Keratinocyte (primary cell): Measurements from ENCODE around the gene SREK1IP1. TPM values are rescaled to one million over a fixed set of nuclear protein-coding genes. Genes with fewer than 3 reads are reported as not detected.
A peak's percentile ranks its signal among the peaks of the same experiment; 100 is the strongest.

Experiments used
- DNase-seq: peaks from one replicate; pipeline ENCODE4 v3.0.0-alpha.2; 2011; ENCODE audit warnings: low read depth, missing footprints, low spot score
- FAIRE-seq: peaks from 2 replicates; lab custom pipeline; 2011; peaks lifted over from hg19 to GRCh38; lab: Jason Lieb, UNC
- H2AFZ ChIP-seq: 2 replicates; pipeline ENCODE4 v1.6.0; 2012; ENCODE audit warnings: low read length, control low read depth, inconsistent platforms; ENCODE audit not compliant: control insufficient read depth
- H3K27ac ChIP-seq: 2 replicates; pipeline ENCODE4 v1.5.1; 2011; ENCODE audit warnings: low read length; ENCODE audit not compliant: control insufficient read depth, insufficient read depth
- H3K27me3 ChIP-seq: 3 replicates; pipeline ENCODE4 v1.6.0; 2011; ENCODE audit warnings: low read length; ENCODE audit not compliant: control insufficient read depth, insufficient read depth; ENCODE audit errors: extremely low read depth
- H3K36me3 ChIP-seq, 2 experiments: 2 replicates in 1 of 2; 3 replicates in 1 of 2; pipeline ENCODE4 v1.5.1; 2011; ENCODE audit warnings: low read length in 2 of 2, mild to moderate bottlenecking in 1 of 2; ENCODE audit not compliant: control insufficient read depth in 2 of 2, insufficient read depth in 2 of 2; ENCODE audit errors: extremely low read depth in 1 of 2
- H3K4me1 ChIP-seq: 3 replicates; pipeline ENCODE4 v1.5.1; 2011; ENCODE audit warnings: low read length; ENCODE audit not compliant: control insufficient read depth, insufficient read depth; ENCODE audit errors: extremely low read depth
- H3K4me2 ChIP-seq: 3 replicates; pipeline ENCODE4 v1.6.0; 2011; ENCODE audit warnings: low read depth, low read length; ENCODE audit not compliant: control insufficient read depth, insufficient read depth; ENCODE audit errors: extremely low read depth
- H3K4me3 ChIP-seq, 3 experiments: fragments of 200-600 bp in 1 of 3; sonication (generic) in 1 of 3; 2 replicates in 2 of 3; 3 replicates in 1 of 3; pipeline ENCODE4 v1.5.1; 2011 to 2016; ENCODE audit warnings: low read length in 3 of 3, mild to moderate bottlenecking in 3 of 3, control low read depth in 2 of 3, inconsistent platforms in 1 of 3, low read depth in 1 of 3, mixed read lengths in 1 of 3, mixed run types in 1 of 3, moderate library complexity in 1 of 3; ENCODE audit not compliant: control insufficient read depth in 2 of 3, insufficient read depth in 2 of 3; ENCODE audit errors: extremely low read depth in 1 of 3
- H3K79me2 ChIP-seq: 2 replicates; pipeline ENCODE4 v1.6.0; 2012; ENCODE audit warnings: low read length; ENCODE audit not compliant: control insufficient read depth, insufficient read depth
- H3K9ac ChIP-seq: 3 replicates; pipeline ENCODE4 v1.6.0; 2011; ENCODE audit warnings: low read length; ENCODE audit not compliant: control insufficient read depth, insufficient read depth; ENCODE audit errors: extremely low read depth
- H3K9me1 ChIP-seq: 3 replicates; pipeline ENCODE4 v1.6.0; 2011; ENCODE audit warnings: low read length; ENCODE audit not compliant: control insufficient read depth, insufficient read depth; ENCODE audit errors: extremely low read depth
- H3K9me3 ChIP-seq: 2 replicates; pipeline ENCODE4 v1.5.1; 2012; ENCODE audit warnings: low read depth, low read length; ENCODE audit not compliant: control insufficient read depth
- H4K20me1 ChIP-seq: 3 replicates; pipeline ENCODE4 v1.6.0; 2011; ENCODE audit warnings: low read length; ENCODE audit not compliant: control insufficient read depth, insufficient read depth; ENCODE audit errors: extremely low read depth
- EZH2 ChIP-seq: IDR thresholded peaks from one replicate; pipeline ENCODE4 v1.6.1; 2012; ENCODE audit warnings: inconsistent platforms, mild to moderate bottlenecking, low read length, moderate library complexity
- dilution Hi-C: fragments of 300-500 bp; cut with MboI; formaldehyde crosslinking; loops from one replicate; pipeline ENCODE4 v1.7.0; 2020; ENCODE audit warnings: low sequenced_read_pairs; ENCODE audit not compliant: extremely low pct_ligation_motif_present
- polyA plus RNA-seq, 5 experiments: library from polyadenylated mRNA; depleted of rRNA in 3 of 5; stranded (reverse) in 3 of 5; stranded (forward) in 1 of 5; unstranded in 1 of 5; fragments of >200 nt; gene quantifications; 1 replicate in 1 of 5; 2 replicates in 3 of 5; 3 replicates in 1 of 5; pipeline versions ENCODE4 v1.2.1 to v1.2.3, GENCODE V29; 2011 to 2012; ENCODE audit warnings: missing spikeins in 2 of 5, low read depth in 1 of 5, low replicate concordance in 1 of 5
- TF ChIP-seq, protein P1 (sequence below), 3 experiments: IDR thresholded peaks in 1 of 3; conservative IDR thresholded peaks in 1 of 3; optimal IDR thresholded peaks in 1 of 3; 2 replicates in 2 of 3; 3 replicates in 1 of 3; pipeline versions ENCODE3 to v1.5.1; 2011; ENCODE audit warnings: low read length in 3 of 3, mild to moderate bottlenecking in 3 of 3, moderate library complexity in 2 of 3, control low read depth in 1 of 3, inconsistent platforms in 1 of 3; ENCODE audit not compliant: insufficient read depth in 2 of 3; ENCODE audit errors: extremely low read depth in 1 of 3

SREK1IP1 gene
- polyA plus RNA-seq, 1 donor (not counting 4 experiments of a cell fraction or from before 2014, with no cell fraction given), result 10.8 TPM

DNA sequence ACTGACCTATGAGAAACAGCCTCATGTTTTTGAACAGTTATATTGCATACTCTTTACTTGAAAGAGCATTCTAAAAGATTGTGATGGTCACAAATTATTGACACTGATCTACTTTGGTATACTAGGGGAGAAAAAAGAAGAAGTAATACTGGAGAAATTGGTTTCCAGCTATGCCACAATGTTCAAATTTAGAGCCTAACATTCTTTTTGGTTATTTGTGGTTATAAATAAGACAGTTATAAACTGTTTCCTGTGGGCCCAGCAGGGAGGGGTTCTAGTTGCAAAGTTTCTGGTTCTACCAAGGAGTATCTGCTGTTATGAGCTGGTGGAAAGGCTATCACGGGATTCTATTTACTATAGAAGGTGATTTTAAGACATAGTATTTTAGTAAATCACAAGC lies 5.0 kb upstream of the SREK1IP1 start:
- Histone ChIP-seq H3K9ac (no peak overlapping the region), H3K4me3 (no peak overlapping the region), H2AFZ (no peak overlapping the region), H3K36me3 (no peaks in the 10 kb centered on the region), H3K9me1 (no peaks in the 10 kb centered on the region), H3K27ac (no peak overlapping the region), H4K20me1 (no peaks in the 10 kb centered on the region), H3K79me2 (peaks cover 40% of the 10 kb centered on the region), H3K9me3 (no peaks in the 10 kb centered on the region), H3K4me2 (no peak overlapping the region), H3K27me3 (no peaks in the 10 kb centered on the region), H3K4me1 (peaks cover 20% of the 10 kb centered on the region)
- dilution Hi-C loops, result no loop called here
- FAIRE-seq (no peak), DNase-seq (no peak)
- TF ChIP-seq, protein P1, sequence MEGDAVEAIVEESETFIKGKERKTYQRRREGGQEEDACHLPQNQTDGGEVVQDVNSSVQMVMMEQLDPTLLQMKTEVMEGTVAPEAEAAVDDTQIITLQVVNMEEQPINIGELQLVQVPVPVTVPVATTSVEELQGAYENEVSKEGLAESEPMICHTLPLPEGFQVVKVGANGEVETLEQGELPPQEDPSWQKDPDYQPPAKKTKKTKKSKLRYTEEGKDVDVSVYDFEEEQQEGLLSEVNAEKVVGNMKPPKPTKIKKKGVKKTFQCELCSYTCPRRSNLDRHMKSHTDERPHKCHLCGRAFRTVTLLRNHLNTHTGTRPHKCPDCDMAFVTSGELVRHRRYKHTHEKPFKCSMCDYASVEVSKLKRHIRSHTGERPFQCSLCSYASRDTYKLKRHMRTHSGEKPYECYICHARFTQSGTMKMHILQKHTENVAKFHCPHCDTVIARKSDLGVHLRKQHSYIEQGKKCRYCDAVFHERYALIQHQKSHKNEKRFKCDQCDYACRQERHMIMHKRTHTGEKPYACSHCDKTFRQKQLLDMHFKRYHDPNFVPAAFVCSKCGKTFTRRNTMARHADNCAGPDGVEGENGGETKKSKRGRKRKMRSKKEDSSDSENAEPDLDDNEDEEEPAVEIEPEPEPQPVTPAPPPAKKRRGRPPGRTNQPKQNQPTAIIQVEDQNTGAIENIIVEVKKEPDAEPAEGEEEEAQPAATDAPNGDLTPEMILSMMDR (optimal IDR thresholded peaks at IDR 0.05 in 1 of 3, IDR thresholded peaks at IDR 0.05 in 1 of 3, conservative IDR thresholded peaks at IDR 0.05 in 1 of 3; ENCODE audit: extremely low read depth in 1 of 3, insufficient read depth in 2 of 3, low read length in 3 of 3), result no peak
- no peak for TF ChIP-seq EZH2

DNA sequence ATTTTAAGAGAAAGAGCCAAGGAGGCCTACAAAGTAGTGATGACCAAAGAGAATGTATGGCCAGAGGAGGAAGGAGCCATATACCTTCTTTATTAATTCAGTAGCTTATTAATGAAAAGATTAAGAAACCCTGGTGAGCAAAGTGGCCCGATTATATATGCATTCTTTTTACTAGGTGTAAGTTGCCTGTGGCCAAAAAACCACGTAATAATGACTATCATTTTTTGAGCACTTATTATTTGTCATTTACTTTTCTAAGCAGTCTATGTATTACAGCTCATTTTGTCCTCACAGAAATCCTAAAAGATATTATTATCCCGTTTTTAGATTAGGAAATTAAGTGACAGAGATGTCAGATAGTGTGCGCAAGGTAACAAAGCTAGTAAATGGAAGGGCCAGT lies 3.2 kb upstream of the SREK1IP1 start:
- H3K4me3 ChIP-seq, result no peak overlapping the region
- no peak for TF ChIP-seq EZH2
- TF ChIP-seq, protein P1 (optimal IDR thresholded peaks at IDR 0.05 in 1 of 3, IDR thresholded peaks at IDR 0.05 in 1 of 3, conservative IDR thresholded peaks at IDR 0.05 in 1 of 3; ENCODE audit: extremely low read depth in 1 of 3, insufficient read depth in 2 of 3, low read length in 3 of 3), result no peak
- DNase-seq, result no peak
- no peak overlapping the region for H3K9ac ChIP-seq
- H3K4me2 ChIP-seq, result peak overlapping the region; percentile 30
- H4K20me1 ChIP-seq, result no peaks in the 10 kb centered on the region
- H3K36me3 ChIP-seq, result peaks cover 0 to 4% of the 10 kb centered on the region in 2 experiments
- no peaks in the 10 kb centered on the region for H3K9me3 ChIP-seq
- H3K27me3 ChIP-seq, result no peaks in the 10 kb centered on the region
- no peak for FAIRE-seq
- H3K9me1 ChIP-seq, result no peaks in the 10 kb centered on the region
- peaks cover 26% of the 10 kb centered on the region for H3K4me1 ChIP-seq
- H3K79me2 ChIP-seq, result peaks cover 58% of the 10 kb centered on the region
- no peak overlapping the region for H2AFZ ChIP-seq
- H3K27ac ChIP-seq, result no peak overlapping the region
- dilution Hi-C loops, result no loop called here
